GM12878 (cell line): ENCODE results near the gene LARGE1. TPM values are rescaled to one million over a fixed set of nuclear protein-coding genes. Genes with fewer than 3 reads are reported as not detected.

Experiments
- ATAC-seq: fragments of 200-7000 bp; cut with Tn5 transposase; 3 replicates; pipeline ENCODE4 v1.9.1; 2020; ENCODE audit warnings: mild to moderate bottlenecking, moderate library complexity
- BruUV-seq: library from RNA; stranded (reverse); fragments of 400-500 nt; replicated peaks from 2 replicates; lab custom pipeline; 2021; lab: Mats Ljungman, UMichigan
- CTCF ChIA-PET: fragments of 300-600 bp; sonication (Branson Sonifier 250); formaldehyde crosslinking; extraction: SDS; loops from one replicate; lab custom pipeline; 2021; ENCODE audit warnings: inconsistent platforms; lab: Yijun Ruan, JAX
- POLR2A ChIA-PET: fragments of 350-600 bp; formaldehyde crosslinking; extraction: SDS; loops from one replicate; lab custom pipeline; 2021; ENCODE audit warnings: inconsistent platforms; lab: Charles Lee
- RAD21 ChIA-PET: fragments of 300-600 bp; sonication (Branson Sonifier 250); formaldehyde crosslinking; loops from one replicate; lab custom pipeline; 2023; ENCODE audit warnings: antibody characterized with exemption; ENCODE audit not compliant: unreplicated experiment; lab: Charles Lee
- SMC1A ChIA-PET: fragments of 300-600 bp; sonication (Branson Sonifier 250); formaldehyde crosslinking; loops from one replicate; lab custom pipeline; 2023; ENCODE audit not compliant: unreplicated experiment, uncharacterized antibody; lab: Charles Lee
- DNase-seq: peaks from one replicate; pipeline ENCODE4 v3.0.0-alpha.2; 2011; ENCODE audit warnings: low read depth, low spot score
- FAIRE-seq: peaks from 3 replicates; lab custom pipeline; 2011; peaks lifted over from hg19 to GRCh38; lab: Jason Lieb, UNC
- H2AFZ ChIP-seq: 2 replicates; pipeline ENCODE4 v1.6.0; 2011; ENCODE audit warnings: low read depth, low read length, control low read depth; ENCODE audit not compliant: control insufficient read depth
- H3K27ac ChIP-seq: 2 replicates; pipeline ENCODE4 v1.5.1; 2011; ENCODE audit warnings: control low read depth; ENCODE audit not compliant: control insufficient read depth, insufficient read depth
- H3K27me3 ChIP-seq, 2 experiments: replicated peaks in 1 of 2; 2 replicates each; pipeline versions ENCODE4 v1.6.0 to v1.6.1; 2011; ENCODE audit warnings: low read length in 1 of 2; ENCODE audit not compliant: control insufficient read depth in 2 of 2, insufficient read depth in 2 of 2
- H3K36me3 ChIP-seq, 2 experiments: 2 replicates each; pipeline ENCODE4 v1.5.1; 2011; ENCODE audit warnings: low read length in 1 of 2; ENCODE audit not compliant: control insufficient read depth in 2 of 2, insufficient read depth in 2 of 2
- H3K4me1 ChIP-seq: 2 replicates; pipeline ENCODE4 v1.6.1; 2011; ENCODE audit warnings: mild to moderate bottlenecking, low read length, moderate library complexity, mixed read lengths; ENCODE audit not compliant: control insufficient read depth, insufficient read depth
- H3K4me2 ChIP-seq: 2 replicates; pipeline ENCODE4 v1.6.0; 2011; ENCODE audit warnings: control low read depth; ENCODE audit not compliant: control insufficient read depth, insufficient read depth
- H3K4me3 ChIP-seq: fragments of 200-600 bp; sonication (generic); 2 replicates; pipeline ENCODE4 v1.5.1; 2016
- H3K79me2 ChIP-seq: 2 replicates; pipeline ENCODE4 v1.6.0; 2011; ENCODE audit warnings: low read length; ENCODE audit not compliant: control insufficient read depth, insufficient read depth
- H3K9ac ChIP-seq: 2 replicates; pipeline ENCODE4 v1.8.0; 2011; ENCODE audit warnings: low read length, control low read depth, mixed read lengths; ENCODE audit not compliant: control insufficient read depth, insufficient read depth
- H3K9me3 ChIP-seq: replicated peaks from 3 replicates; pipeline ENCODE4 v1.5.1; 2011; ENCODE audit warnings: mild to moderate bottlenecking, low read length; ENCODE audit not compliant: control insufficient read depth, insufficient read depth
- H4K20me1 ChIP-seq: 2 replicates; pipeline ENCODE4 v1.6.0; 2011; ENCODE audit not compliant: control insufficient read depth, insufficient read depth
- ATF3 ChIP-seq: IDR thresholded peaks from 2 replicates; pipeline ENCODE4 v1.6.1; 2011; ENCODE audit warnings: low read depth, mild to moderate bottlenecking, low read length, moderate library complexity, borderline replicate concordance; ENCODE audit errors: extremely low read depth
- BCL11A ChIP-seq: IDR thresholded peaks from 2 replicates; pipeline ENCODE4 v1.6.1; 2011; ENCODE audit warnings: low read depth, low read length
- E2F8 ChIP-seq: fragments of 450-650 bp; IDR thresholded peaks from 2 replicates; pipeline ENCODE4 v1.6.1; 2018; ENCODE audit warnings: mild to moderate bottlenecking, low read depth, moderate library complexity; ENCODE audit not compliant: partially characterized antibody
- ELK1 ChIP-seq: IDR thresholded peaks from 2 replicates; pipeline ENCODE4 v1.6.1; 2012; ENCODE audit warnings: low read depth, low read length, improper control_type of control experiment
- EP300 ChIP-seq, 2 experiments: fragments of 150-350 bp in 1 of 2; IDR thresholded peaks; 2 replicates each; pipeline ENCODE4 v1.6.1; 2011 to 2012; ENCODE audit warnings: low read depth in 2 of 2, low read length in 2 of 2, borderline replicate concordance in 1 of 2, improper control_type of control experiment in 1 of 2, inconsistent platforms in 1 of 2; ENCODE audit not compliant: control insufficient read depth in 1 of 2
- KAT2A ChIP-seq: conservative IDR thresholded peaks from 2 replicates; pipeline ENCODE4 v1.6.1; 2011; ENCODE audit warnings: low read depth, low read length; ENCODE audit not compliant: control insufficient read depth
- KDM1A ChIP-seq: fragments of 200-600 bp; sonication (generic); IDR thresholded peaks from 2 replicates; pipeline ENCODE4 v1.6.1; 2016; ENCODE audit warnings: borderline replicate concordance
- MTA2 ChIP-seq: fragments of 450-650 bp; IDR thresholded peaks from 2 replicates; pipeline ENCODE4 v1.6.1; 2016; ENCODE audit warnings: low read depth, mild to moderate bottlenecking, moderate library complexity
- MYB ChIP-seq: fragments of 150-350 bp; IDR thresholded peaks from 2 replicates; pipeline ENCODE4 v1.6.1; 2014; ENCODE audit warnings: mild to moderate bottlenecking, low read depth, low read length, borderline replicate concordance
- NFYA ChIP-seq: IDR thresholded peaks from 2 replicates; pipeline ENCODE4 v1.6.1; 2011; ENCODE audit warnings: low read depth, mild to moderate bottlenecking, low read length, improper control_type of control experiment, borderline replicate concordance
- POLR2A ChIP-seq: IDR thresholded peaks from 2 replicates; pipeline ENCODE4 v1.6.1; 2011; ENCODE audit warnings: low read depth, mild to moderate bottlenecking, low read length
- SIX5 ChIP-seq: IDR thresholded peaks from 2 replicates; pipeline ENCODE4 v1.6.1; 2011; ENCODE audit warnings: mild to moderate bottlenecking, low read depth, low read length, moderate library complexity; ENCODE audit not compliant: severe bottlenecking
- SRF ChIP-seq, 2 experiments: IDR thresholded peaks; 2 replicates each; pipeline ENCODE4 v1.6.1; 2011; ENCODE audit warnings: low read depth in 2 of 2, low read length in 2 of 2, mild to moderate bottlenecking in 1 of 2, moderate library complexity in 1 of 2
- TBL1XR1 ChIP-seq: IDR thresholded peaks from 2 replicates; pipeline ENCODE4 v1.6.1; 2012; ENCODE audit warnings: low read depth, low read length, improper control_type of control experiment
- ZZZ3 ChIP-seq: IDR thresholded peaks from 2 replicates; pipeline ENCODE4 v1.6.1; 2011; ENCODE audit warnings: low read depth; ENCODE audit not compliant: control insufficient read depth, insufficient read length
- WGBS: methylation state at CpG from one replicate; pipeline ENCODE4 v1.1.6; 2016; ENCODE audit warnings: low lambda C conversion rate; ENCODE audit not compliant: insufficient replicate concordance, insufficient coverage; ENCODE audit errors: missing lambda C conversion rate; 5-methylcytosine and 5-hydroxymethylcytosine counted together
- in situ Hi-C: fragments of 300-500 bp; cut with MboI; formaldehyde crosslinking; loops from 9 replicates; pipeline ENCODE4 v1.14.3; 2018; ENCODE audit warnings: mixed read lengths
- intact Hi-C: fragments of 100-400 bp; cut with micrococcal nuclease; formaldehyde crosslinking; loops from one replicate; pipeline ENCODE4 v1.14.2; 2022; ENCODE audit not compliant: unreplicated experiment
- polyA plus RNA-seq, 11 experiments: library from polyadenylated mRNA; depleted of rRNA in 4 of 11; unstranded in 6 of 11; stranded (reverse) in 5 of 11; fragments of >200 nt; fragmentation: Nextera tagmentation in 4 of 11; fragmentation: Illumina TruSeq in 1 of 11; extraction: Ambion mirVana in 4 of 11; extraction: Trizol in 1 of 11; gene quantifications; 1 replicate in 1 of 11; 2 replicates in 10 of 11; pipeline versions ENCODE4 v1.2.1 to v1.2.3, GENCODE V29; 2011 to 2016; ENCODE audit warnings: inconsistent platforms in 2 of 11, missing spikeins in 2 of 11, low read depth in 1 of 11
- total RNA-seq, 4 experiments: library from RNA; depleted of rRNA in 3 of 4; stranded (reverse); fragments of >200 nt in 3 of 4; fragmentation: Illumina TruSeq in 1 of 4; extraction: Trizol in 1 of 4; gene quantifications; 2 replicates each; pipeline versions ENCODE4 v1.2.1 to v1.2.3, GENCODE V29; 2013 to 2021

The LARGE1 gene
- total and polyA plus RNA-seq, 10 of the 15 experiments (the other 5 are each of a cell fraction or from before 2014, with no cell fraction given): 3.2 to 41.4 (median 17.3) TPM

GRCh38 chr22:33678523-33678922 is 241.8 kb downstream of the LARGE1 start:
- Histone ChIP-seq H3K36me3 (no peaks in the 10 kb centered on the region), H3K4me3 (no peak overlapping the region), H3K27me3 (no peaks in the 10 kb centered on the region), H3K79me2 (no peaks in the 10 kb centered on the region), H3K4me2 (no peak overlapping the region), H3K27ac (no peak overlapping the region), H2AFZ (no peak overlapping the region), H3K9me3 (no peaks in the 10 kb centered on the region), H3K9ac (no peak overlapping the region), H4K20me1 (no peaks in the 10 kb centered on the region), H3K4me1 (no peaks in the 10 kb centered on the region)
- no TSS peak for BruUV-seq
- DNase-seq (no peak), FAIRE-seq (no peak), ATAC-seq (no peak)
- SMC1A ChIA-PET: no interaction called here
- in situ Hi-C loops (no loop called here), intact Hi-C loops (no loop called here)
- CTCF ChIA-PET: no interaction called here
- WGBS: 84% methylated on average over 11 of the region's 11 CpGs
- no peak for TF ChIP-seq SRF (IDR thresholded peaks at IDR 0.05; ENCODE audit: low read depth in 2 of 2, low read length in 2 of 2)
- TF ChIP-seq ZZZ3: no peak
- no peak for TF ChIP-seq KDM1A
- TF ChIP-seq MTA2: no peak
- TF ChIP-seq ATF3: no peak
- no peak for TF ChIP-seq SIX5
- no peak for TF ChIP-seq ELK1
- no peak for TF ChIP-seq TBL1XR1
- no peak for TF ChIP-seq BCL11A
- no peak for TF ChIP-seq E2F8
- no peak for TF ChIP-seq MYB
- TF ChIP-seq EP300 (IDR thresholded peaks at IDR 0.05; ENCODE audit: borderline replicate concordance in 1 of 2, control insufficient read depth in 1 of 2, low read depth in 2 of 2, low read length in 2 of 2): no peak
- no peak for TF ChIP-seq KAT2A
- TF ChIP-seq POLR2A: no peak
- TF ChIP-seq NFYA: no peak
- POLR2A ChIA-PET: no interaction called here
- RAD21 ChIA-PET: no interaction called here
